Activated T-cell treated with anti-CD3 and anti-CD28 coated beads, Interleukin-2, amount 50 U/mL, for 24 hours (primary cell): ENCODE measurements around the gene POLR1C.
"Not testable (repeated sequence)": the region's sequence is repeated elsewhere in the genome, so short reads cannot be mapped to it uniquely, and the experiment has no call there.

Source experiments
- DNase-seq: peaks from one replicate; pipeline ENCODE4 v3.0.0-alpha.2; 2020
- H3K27ac Mint-ChIP-seq: 2 replicates; pipeline ENCODE4 v1.8.0; 2020; ENCODE audit warnings: mild to moderate bottlenecking, mixed read lengths
- H3K27me3 Mint-ChIP-seq: 2 replicates; pipeline ENCODE4 v1.8.0; 2020; ENCODE audit warnings: mixed read lengths
- H3K36me3 Mint-ChIP-seq: 2 replicates; pipeline ENCODE4 v1.8.0; 2020; ENCODE audit warnings: low read depth, mixed read lengths
- H3K4me1 Mint-ChIP-seq: 2 replicates; pipeline ENCODE4 v1.8.0; 2020; ENCODE audit warnings: low read depth, mixed read lengths
- H3K4me3 Mint-ChIP-seq: 2 replicates; pipeline ENCODE4 v1.8.0; 2020; ENCODE audit warnings: mild to moderate bottlenecking, moderate library complexity, mixed read lengths
- H3K9me3 Mint-ChIP-seq: 2 replicates; pipeline ENCODE4 v1.8.0; 2020; ENCODE audit warnings: mixed read lengths

The POLR1C gene

GRCh38 chr6:43516697-43517504 is at the start of gene POLR1C, which contains the start of gene YIPF3:
TSS of gene POLR1C (plus strand) at chr6:43517089. CDS start at chr6:43517110, 21 bp downstream.
TSS of gene YIPF3 (minus strand) at chr6:43516926. CDS start at chr6:43516807, 119 bp downstream.
- Mint-ChIP-seq H3K9me3 (no peaks in the 10 kb centered on the region), H3K36me3 (peaks cover 37% of the 10 kb centered on the region), H3K4me3 (no peak within 1 kb of the TSS), H3K27me3 (no peaks in the 10 kb centered on the region), H3K4me1 (peaks cover 29% of the 10 kb centered on the region), H3K27ac (no peak within 1 kb of the TSS)
- peak; percentile 96 for DNase-seq

- H3K27me3 Mint-ChIP-seq, result peaks cover 44% of the 10 kb centered on the region
- not testable (repeated sequence) for H3K4me1 Mint-ChIP-seq, H3K9me3 Mint-ChIP-seq, DNase-seq, H3K36me3 Mint-ChIP-seq, H3K27ac Mint-ChIP-seq, H3K4me3 Mint-ChIP-seq
Measured at GRCh38 chr6:43467265-43467664, 49.6 kb upstream of the POLR1C start.

- Mint-ChIP-seq H3K4me1 (no peaks in the 10 kb centered on the region), H3K36me3 (no peaks in the 10 kb centered on the region), H3K4me3 (no peak overlapping the region), H3K9me3 (no peaks in the 10 kb centered on the region), H3K27me3 (peaks cover 40% of the 10 kb centered on the region), H3K27ac (no peak overlapping the region)
- no peak for DNase-seq
Measured at GRCh38 chr6:43467752-43468151, 49.1 kb upstream of the POLR1C start.

GRCh38 chr6:43468240-43468639 is 48.6 kb upstream of the POLR1C start:
- no peak for DNase-seq
- H3K4me3 Mint-ChIP-seq, result no peak overlapping the region
- no peak overlapping the region for H3K27ac Mint-ChIP-seq
- H3K4me1 Mint-ChIP-seq, result no peaks in the 10 kb centered on the region
- H3K27me3 Mint-ChIP-seq, result peaks cover 37% of the 10 kb centered on the region
- no peaks in the 10 kb centered on the region for H3K9me3 Mint-ChIP-seq
- H3K36me3 Mint-ChIP-seq, result no peaks in the 10 kb centered on the region

GRCh38 chr6:43468748-43469681 is 47.9 kb upstream of the POLR1C start:
- no peak overlapping the region for H3K27ac Mint-ChIP-seq
- H3K4me3 Mint-ChIP-seq, result no peak overlapping the region
- no peaks in the 10 kb centered on the region for H3K4me1 Mint-ChIP-seq
- H3K9me3 Mint-ChIP-seq, result no peaks in the 10 kb centered on the region
- no peak for DNase-seq
- no peaks in the 10 kb centered on the region for H3K36me3 Mint-ChIP-seq
- peaks cover 35% of the 10 kb centered on the region for H3K27me3 Mint-ChIP-seq

- Mint-ChIP-seq H3K4me1 (no peaks in the 10 kb centered on the region), H3K4me3 (no peak overlapping the region), H3K27ac (no peak overlapping the region), H3K36me3 (no peaks in the 10 kb centered on the region), H3K9me3 (no peaks in the 10 kb centered on the region), H3K27me3 (peaks cover 35% of the 10 kb centered on the region)
- DNase-seq, result no peak
Measured at GRCh38 chr6:43469947-43470346, 46.9 kb upstream of the POLR1C start.

GRCh38 chr6:43471399-43471798 is 45.5 kb upstream of the POLR1C start:
- H3K36me3 Mint-ChIP-seq, result no peaks in the 10 kb centered on the region
- no peaks in the 10 kb centered on the region for H3K9me3 Mint-ChIP-seq
- DNase-seq, result no peak
- no peak overlapping the region for H3K4me3 Mint-ChIP-seq
- no peak overlapping the region for H3K27ac Mint-ChIP-seq
- H3K4me1 Mint-ChIP-seq, result no peaks in the 10 kb centered on the region
- H3K27me3 Mint-ChIP-seq, result peaks cover 30% of the 10 kb centered on the region

GRCh38 chr6:43472515-43472914 is 44.4 kb upstream of the POLR1C start:
- Mint-ChIP-seq H3K9me3 (no peaks in the 10 kb centered on the region), H3K4me3 (no peak overlapping the region), H3K36me3 (peaks cover 2% of the 10 kb centered on the region), H3K27ac (no peak overlapping the region), H3K4me1 (peaks cover 9% of the 10 kb centered on the region), H3K27me3 (peaks cover 24% of the 10 kb centered on the region)
- no peak for DNase-seq

- no peak overlapping the region for H3K4me3 Mint-ChIP-seq
- H3K27ac Mint-ChIP-seq, result no peak overlapping the region
Measured at GRCh38 chr6:43475516-43475915, 41.4 kb upstream of the POLR1C start.

GRCh38 chr6:43476746-43477145 is 40.1 kb upstream of the POLR1C start:
- H3K4me3 Mint-ChIP-seq, result peak overlapping the region; percentile 95
- peaks cover 42% of the 10 kb centered on the region for H3K4me1 Mint-ChIP-seq
- no peaks in the 10 kb centered on the region for H3K27me3 Mint-ChIP-seq
- H3K36me3 Mint-ChIP-seq, result peaks cover 27% of the 10 kb centered on the region
- DNase-seq, result no peak
- H3K9me3 Mint-ChIP-seq, result no peaks in the 10 kb centered on the region
- H3K27ac Mint-ChIP-seq, result peak overlapping the region; percentile 91

More at GRCh38 chr6:43475516-43475915, 41.4 kb upstream of the POLR1C start:
- Mint-ChIP-seq H3K9me3 (no peaks in the 10 kb centered on the region), H3K36me3 (peaks cover 17% of the 10 kb centered on the region), H3K4me1 (peaks cover 33% of the 10 kb centered on the region), H3K27me3 (peaks cover 3% of the 10 kb centered on the region)
- no peak for DNase-seq

- Mint-ChIP-seq H3K4me1 (peaks cover 48% of the 10 kb centered on the region), H3K4me3 (peak within 1 kb of the TSS; percentile 95), H3K36me3 (peaks cover 33% of the 10 kb centered on the region), H3K27me3 (no peaks in the 10 kb centered on the region), H3K9me3 (no peaks in the 10 kb centered on the region), H3K27ac (peak within 1 kb of the TSS; percentile 91)
- DNase-seq, result peak; percentile 99
Measured at GRCh38 chr6:43477235-43478007, 39.5 kb upstream of the POLR1C start, which contains the start of gene TJAP1. TSS of gene TJAP1 (plus strand) at chr6:43477570. CDS start at chr6:43499002, 21,432 bp downstream.

GRCh38 chr6:43478008-43478372 is 38.9 kb upstream of the POLR1C start:
- Mint-ChIP-seq H3K27ac (peak overlapping the region; percentile 91), H3K4me1 (peaks cover 50% of the 10 kb centered on the region), H3K9me3 (no peaks in the 10 kb centered on the region), H3K36me3 (peaks cover 36% of the 10 kb centered on the region), H3K4me3 (peak overlapping the region; percentile 95), H3K27me3 (no peaks in the 10 kb centered on the region)
- DNase-seq, result peak; percentile 37

- H3K27me3 Mint-ChIP-seq, result no peaks in the 10 kb centered on the region
- H3K9me3 Mint-ChIP-seq, result no peaks in the 10 kb centered on the region
- H3K27ac Mint-ChIP-seq, result no peak overlapping the region
- H3K4me1 Mint-ChIP-seq, result peaks cover 55% of the 10 kb centered on the region
- no peak overlapping the region for H3K4me3 Mint-ChIP-seq
- DNase-seq, result no peak
- H3K36me3 Mint-ChIP-seq, result peaks cover 52% of the 10 kb centered on the region
Measured at GRCh38 chr6:43481075-43481474, 35.8 kb upstream of the POLR1C start.
